ENCODE results near the gene SUSD4. TPM values are rescaled to one million over a fixed set of nuclear protein-coding genes. Genes with fewer than 3 reads are reported as not detected.

Gene SUSD4
- total RNA-seq, 1 experiment from 2014 or later, result 31.4 TPM

- no peak overlapping the region for H3K4me3 ChIP-seq (ENCODE audit: low read depth, low read length)
- peaks cover 17% of the 10 kb centered on the region; the same call in 1 of the 2 replicates for H3K9me3 ChIP-seq
- Mint-ChIP-seq H3K4me1 (ENCODE audit: low read depth, unreplicated experiment) (peaks cover 20% of the 10 kb centered on the region), H3K4me3 (ENCODE audit: unreplicated experiment) (no peak overlapping the region), H3K27me3 (ENCODE audit: insufficient read depth, unreplicated experiment) (no peaks in the 10 kb centered on the region), H3K9me3 (ENCODE audit: unreplicated experiment) (peaks cover 33% of the 10 kb centered on the region), H3K36me3 (ENCODE audit: insufficient read depth, unreplicated experiment) (no peaks in the 10 kb centered on the region), H3K27ac (ENCODE audit: unreplicated experiment) (no peak overlapping the region)
- CTCF ChIA-PET, result no interaction called here
- no peak for TF ChIP-seq CTCF (IDR thresholded peaks at IDR 0.05; ENCODE audit: insufficient read depth in 1 of 2, low read depth in 1 of 2, low read length in 1 of 2, severe bottlenecking in 1 of 2, unreplicated experiment in 1 of 2)
- no peaks in the 10 kb centered on the region for H3K36me3 ChIP-seq (ENCODE audit: control insufficient read depth, insufficient read depth, low read length)
- BruUV-seq (replicated peaks), result no TSS peak
- peaks cover 15% of the 10 kb centered on the region for H3K4me1 ChIP-seq
- POLR2A ChIA-PET, result no interaction called here
- intact Hi-C loops (cut with micrococcal nuclease; ENCODE audit: unreplicated experiment), result no loop called here
- no peak for DNase-seq
- H3K27me3 ChIP-seq (replicated peaks; ENCODE audit: control insufficient read depth, insufficient read depth, low read length), result no peaks in the 10 kb centered on the region
These were observed 129.4 kb downstream of the SUSD4 start for GRCh38 chr1:223234534-223234933.

- H3K36me3 Mint-ChIP-seq (ENCODE audit: insufficient read depth, unreplicated experiment), result no peaks in the 10 kb centered on the region
- POLR2A ChIA-PET, result no interaction called here
- intact Hi-C loops (cut with micrococcal nuclease; ENCODE audit: unreplicated experiment), result no loop called here
- no peak for TF ChIP-seq CTCF (IDR thresholded peaks at IDR 0.05; ENCODE audit: insufficient read depth in 1 of 2, low read depth in 1 of 2, low read length in 1 of 2, severe bottlenecking in 1 of 2, unreplicated experiment in 1 of 2)
- Histone ChIP-seq H3K36me3 (ENCODE audit: control insufficient read depth, insufficient read depth, low read length) (no peaks in the 10 kb centered on the region), H3K9me3 (peaks cover 17% of the 10 kb centered on the region; the same call in 1 of the 2 replicates), H3K4me1 (peaks cover 15% of the 10 kb centered on the region), H3K27me3 (replicated peaks; ENCODE audit: control insufficient read depth, insufficient read depth, low read length) (no peaks in the 10 kb centered on the region), H3K4me3 (ENCODE audit: low read depth, low read length) (no peak overlapping the region)
- DNase-seq, result no peak
- no peak overlapping the region for H3K27ac Mint-ChIP-seq (ENCODE audit: unreplicated experiment)
- CTCF ChIA-PET, result no interaction called here
- peaks cover 20% of the 10 kb centered on the region for H3K4me1 Mint-ChIP-seq (ENCODE audit: low read depth, unreplicated experiment)
- no TSS peak for BruUV-seq (replicated peaks)
- H3K4me3 Mint-ChIP-seq (ENCODE audit: unreplicated experiment), result no peak overlapping the region
- no peaks in the 10 kb centered on the region for H3K27me3 Mint-ChIP-seq (ENCODE audit: insufficient read depth, unreplicated experiment)
- peaks cover 29% of the 10 kb centered on the region for H3K9me3 Mint-ChIP-seq (ENCODE audit: unreplicated experiment)
These were observed 129.8 kb downstream of the SUSD4 start for GRCh38 chr1:223234170-223234514.

- ChIA-PET CTCF (no interaction called here), POLR2A (no interaction called here)
- H3K4me1 Mint-ChIP-seq (ENCODE audit: low read depth, unreplicated experiment), result peaks cover 20% of the 10 kb centered on the region
- H3K4me1 ChIP-seq, result peaks cover 15% of the 10 kb centered on the region
- TF ChIP-seq CTCF (IDR thresholded peaks at IDR 0.05; ENCODE audit: insufficient read depth in 1 of 2, low read depth in 1 of 2, low read length in 1 of 2, severe bottlenecking in 1 of 2, unreplicated experiment in 1 of 2), result no peak
- no peaks in the 10 kb centered on the region for H3K27me3 ChIP-seq (replicated peaks; ENCODE audit: control insufficient read depth, insufficient read depth, low read length)
- H3K36me3 ChIP-seq (ENCODE audit: control insufficient read depth, insufficient read depth, low read length), result no peaks in the 10 kb centered on the region
- intact Hi-C loops (cut with micrococcal nuclease; ENCODE audit: unreplicated experiment), result no loop called here
- H3K9me3 ChIP-seq, result peaks cover 17% of the 10 kb centered on the region; the same call in 1 of the 2 replicates
- H3K4me3 Mint-ChIP-seq (ENCODE audit: unreplicated experiment), result no peak overlapping the region
- peak in 1 of 2 experiments; percentile 12 for DNase-seq
- no peaks in the 10 kb centered on the region for H3K27me3 Mint-ChIP-seq (ENCODE audit: insufficient read depth, unreplicated experiment)
- H3K36me3 Mint-ChIP-seq (ENCODE audit: insufficient read depth, unreplicated experiment), result no peaks in the 10 kb centered on the region
- peak overlapping the region; percentile 49 for H3K27ac Mint-ChIP-seq (ENCODE audit: unreplicated experiment)
- peaks cover 24% of the 10 kb centered on the region for H3K9me3 Mint-ChIP-seq (ENCODE audit: unreplicated experiment)
- BruUV-seq (replicated peaks), result no TSS peak
- H3K4me3 ChIP-seq (ENCODE audit: low read depth, low read length), result no peak overlapping the region
These were observed 130.4 kb downstream of the SUSD4 start for GRCh38 chr1:223233410-223234169.

All from Caco-2 (cell line).